Lower leg skin (tissue), 4 donors: Measurements from ENCODE around the gene IQCK. TPM values are rescaled to one million over a fixed set of nuclear protein-coding genes. Genes with fewer than 3 reads are reported as not detected.
"Not testable (repeated sequence)": the region's sequence is repeated elsewhere in the genome, so short reads cannot be mapped to it uniquely, and the experiment has no call there.

Source experiments
- DNase-seq, 2 donors: peaks; one replicate each; pipeline ENCODE4 v3.0.0-alpha.2; 2019; ENCODE audit warnings: low spot score in 2 of 2
- H3K4me3 ChIP-seq: fragments of 200-600 bp; sonication (generic); 2 replicates; pipeline ENCODE4 v1.5.1; 2017; ENCODE audit warnings: mild to moderate bottlenecking, low read depth; ENCODE audit not compliant: poor library complexity, severe bottlenecking
- POLR2A ChIP-seq, 2 donors: fragments of 450-650 bp; IDR thresholded peaks; one replicate each; pipeline ENCODE4 v1.6.1; 2016 to 2017; ENCODE audit warnings: antibody characterized with exemption in 2 of 2, mild to moderate bottlenecking in 1 of 2, moderate library complexity in 1 of 2
- WGBS, 2 donors: methylation state at CpG; one replicate each; pipeline ENCODE4 v1.1.5; 2018; 5-methylcytosine and 5-hydroxymethylcytosine counted together
- intact Hi-C: fragments of 100-400 bp; cut with DNase I; formaldehyde crosslinking; loops from one replicate; pipeline ENCODE4 v1.15.0; 2023; ENCODE audit warnings: low total_unique reads
- total RNA-seq, 4 donors: library from RNA; depleted of rRNA; stranded (reverse); fragments of >200 nt; gene quantifications; one replicate each; pipeline ENCODE4 v1.1.0, GENCODE V29; 2016
- TF ChIP-seq, protein P1 (sequence below), 3 donors: fragments of 450-650 bp; IDR thresholded peaks; one replicate each; pipeline ENCODE4 v1.5.1; 2016; ENCODE audit warnings: antibody characterized with exemption in 3 of 3, mild to moderate bottlenecking in 3 of 3, moderate library complexity in 2 of 3

Gene IQCK, protein sequence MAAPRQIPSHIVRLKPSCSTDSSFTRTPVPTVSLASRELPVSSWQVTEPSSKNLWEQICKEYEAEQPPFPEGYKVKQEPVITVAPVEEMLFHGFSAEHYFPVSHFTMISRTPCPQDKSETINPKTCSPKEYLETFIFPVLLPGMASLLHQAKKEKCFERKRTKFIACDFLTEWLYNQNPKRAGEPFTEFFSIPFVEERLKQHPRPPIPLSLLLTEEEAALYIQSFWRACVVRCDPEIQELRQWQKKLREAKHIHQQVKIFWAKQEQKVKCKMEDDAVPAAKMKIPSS
- total RNA-seq: 10 to 100 TPM in 2 of 4 donors, 1 to 10 TPM in 2; 6.9 to 20.7 (median 10.9) TPM

DNA sequence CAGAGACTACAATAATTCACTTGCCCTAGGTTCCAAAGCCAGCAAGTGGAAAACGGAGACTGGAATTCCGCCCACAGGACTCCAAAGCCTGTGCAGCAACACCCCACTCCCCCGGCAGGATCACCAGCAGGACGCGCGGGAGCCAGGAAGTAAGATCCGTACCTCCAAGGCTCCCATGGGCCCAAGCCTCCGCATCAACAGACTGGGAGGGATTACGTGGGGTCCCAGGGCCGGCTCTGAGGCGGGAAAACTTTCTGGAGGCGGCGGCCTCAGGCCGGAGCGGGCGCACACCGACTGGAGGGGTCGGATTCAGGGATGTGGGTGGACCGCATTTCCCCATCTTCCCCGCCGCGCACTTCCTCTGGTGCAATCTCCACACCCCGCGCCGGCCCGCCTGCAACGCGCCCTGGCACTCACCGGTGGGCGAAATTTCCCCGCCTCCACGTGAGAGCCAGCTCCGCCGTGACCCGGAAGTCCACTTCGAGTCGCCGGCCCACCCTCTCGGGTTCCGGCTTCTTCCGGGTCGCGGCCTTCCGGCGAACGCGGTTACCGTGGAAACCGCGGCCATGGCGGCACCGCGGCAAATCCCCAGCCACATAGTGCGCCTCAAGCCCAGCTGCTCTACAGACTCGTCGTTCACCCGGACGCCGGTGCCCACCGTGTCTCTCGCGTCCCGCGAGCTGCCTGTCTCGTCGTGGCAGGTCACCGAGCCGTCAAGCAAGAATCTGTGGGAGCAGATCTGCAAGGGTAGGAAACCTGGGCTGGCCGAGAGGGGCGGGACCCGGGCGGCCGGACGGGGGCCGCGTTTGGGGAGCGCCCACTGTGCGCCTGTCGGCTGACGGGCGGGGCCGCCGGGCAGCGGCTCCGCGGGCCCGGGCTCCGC is at the start of gene IQCK, which contains the start of gene KNOP1:
Gene IQCK, plus strand, starts transcription at position 531 of the 883 bp plus-strand sequence. Its CDS starts 36 bp downstream, at position 567.
Gene KNOP1, minus strand, starts transcription at position 487 of the 883 bp plus-strand sequence. CDS start 3,192 bp downstream, outside the sequence.
- intact Hi-C loops: no loop called here
- WGBS, 2 donors: 1% methylated on average over 46 to 80 of the region's 88 CpGs
- peak; percentile 85 to 98 for DNase-seq
- TF ChIP-seq, protein P1, sequence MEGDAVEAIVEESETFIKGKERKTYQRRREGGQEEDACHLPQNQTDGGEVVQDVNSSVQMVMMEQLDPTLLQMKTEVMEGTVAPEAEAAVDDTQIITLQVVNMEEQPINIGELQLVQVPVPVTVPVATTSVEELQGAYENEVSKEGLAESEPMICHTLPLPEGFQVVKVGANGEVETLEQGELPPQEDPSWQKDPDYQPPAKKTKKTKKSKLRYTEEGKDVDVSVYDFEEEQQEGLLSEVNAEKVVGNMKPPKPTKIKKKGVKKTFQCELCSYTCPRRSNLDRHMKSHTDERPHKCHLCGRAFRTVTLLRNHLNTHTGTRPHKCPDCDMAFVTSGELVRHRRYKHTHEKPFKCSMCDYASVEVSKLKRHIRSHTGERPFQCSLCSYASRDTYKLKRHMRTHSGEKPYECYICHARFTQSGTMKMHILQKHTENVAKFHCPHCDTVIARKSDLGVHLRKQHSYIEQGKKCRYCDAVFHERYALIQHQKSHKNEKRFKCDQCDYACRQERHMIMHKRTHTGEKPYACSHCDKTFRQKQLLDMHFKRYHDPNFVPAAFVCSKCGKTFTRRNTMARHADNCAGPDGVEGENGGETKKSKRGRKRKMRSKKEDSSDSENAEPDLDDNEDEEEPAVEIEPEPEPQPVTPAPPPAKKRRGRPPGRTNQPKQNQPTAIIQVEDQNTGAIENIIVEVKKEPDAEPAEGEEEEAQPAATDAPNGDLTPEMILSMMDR (IDR thresholded peaks at IDR 0.05): no peak
- no peak for TF ChIP-seq POLR2A (IDR thresholded peaks at IDR 0.05)
- peak within 1 kb of the TSS; percentile 90 for H3K4me3 ChIP-seq

DNA sequence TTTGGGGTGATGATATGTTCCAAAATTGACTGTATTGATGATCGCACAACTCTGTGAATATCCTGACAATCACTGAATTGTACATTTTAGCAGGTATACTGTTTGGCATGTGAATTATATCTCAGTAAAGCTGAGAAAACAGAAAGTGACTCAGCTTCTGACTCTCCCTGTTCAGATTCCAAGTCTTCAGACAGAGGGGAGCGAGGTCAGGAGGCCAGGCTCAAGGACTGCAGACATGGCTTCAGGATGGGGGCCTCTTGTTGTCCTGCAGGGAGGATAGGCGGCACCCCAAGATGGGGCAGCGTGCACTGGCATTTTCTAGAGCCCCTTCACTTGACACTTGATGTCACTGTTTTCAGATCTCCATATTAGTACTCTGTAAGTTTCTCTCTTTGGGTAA is 45.7 kb upstream of the IQCK start:
- intact Hi-C loops: no loop called here
- TF ChIP-seq, protein P1 (IDR thresholded peaks at IDR 0.05): no peak
- no peak for TF ChIP-seq POLR2A (IDR thresholded peaks at IDR 0.05)
- DNase-seq: no peak
- H3K4me3 ChIP-seq: no peak overlapping the region
- 96 to 98% methylated on average over 4 of the region's 4 CpGs for WGBS, 2 donors

DNA sequence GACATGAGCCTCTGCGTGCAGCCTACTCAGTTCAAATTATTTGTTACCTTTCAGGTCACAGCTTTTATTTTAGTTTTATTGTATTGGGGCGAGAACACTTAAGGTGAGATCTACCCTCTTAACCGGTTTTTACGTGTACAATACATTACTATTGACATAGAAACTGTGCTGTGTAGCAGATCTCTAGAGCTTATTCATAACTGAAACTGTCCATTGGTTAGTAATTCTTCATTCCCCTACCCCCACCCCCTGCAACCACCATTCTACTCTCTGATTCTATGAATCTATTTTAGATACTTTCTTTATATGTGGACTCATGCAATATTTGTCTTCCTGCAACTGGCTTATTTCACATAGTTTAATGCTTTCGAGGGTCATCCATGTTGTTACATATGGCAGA is 43.6 kb upstream of the IQCK start:
- DNase-seq: no peak
- H3K4me3 ChIP-seq: no peak overlapping the region
- whole genome bisulfite sequencing, 2 donors: 98 to 99% methylated on average over 5 of the region's 5 CpGs
- intact Hi-C loops: no loop called here
- TF ChIP-seq, protein P1 (IDR thresholded peaks at IDR 0.05): no peak
- TF ChIP-seq POLR2A (IDR thresholded peaks at IDR 0.05): no peak

DNA sequence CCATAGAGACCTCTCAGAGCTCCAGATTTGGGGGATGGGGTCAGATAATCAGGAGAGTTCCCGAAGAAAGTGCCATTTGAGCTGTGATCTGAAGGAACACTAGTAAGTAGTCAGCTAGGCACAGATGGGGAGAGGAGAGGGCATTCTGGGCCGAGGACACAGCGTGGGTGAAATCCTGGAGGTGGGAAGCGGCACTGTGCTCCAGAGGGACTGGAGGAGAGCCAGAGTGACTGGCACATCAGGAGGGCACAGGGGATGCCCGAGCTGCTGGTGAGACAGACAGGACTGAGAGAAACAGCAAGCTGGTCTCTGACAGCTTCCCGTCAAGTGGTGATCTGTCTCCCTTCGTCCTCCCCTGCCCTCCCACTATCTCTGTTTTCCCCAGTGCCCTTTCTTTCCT is 40.7 kb upstream of the IQCK start:
- TF ChIP-seq POLR2A (IDR thresholded peaks at IDR 0.05): no peak
- intact Hi-C loops: no loop called here
- no peak overlapping the region for H3K4me3 ChIP-seq
- 85 to 91% methylated on average over 7 of the region's 7 CpGs for WGBS, 2 donors
- no peak for DNase-seq

DNA sequence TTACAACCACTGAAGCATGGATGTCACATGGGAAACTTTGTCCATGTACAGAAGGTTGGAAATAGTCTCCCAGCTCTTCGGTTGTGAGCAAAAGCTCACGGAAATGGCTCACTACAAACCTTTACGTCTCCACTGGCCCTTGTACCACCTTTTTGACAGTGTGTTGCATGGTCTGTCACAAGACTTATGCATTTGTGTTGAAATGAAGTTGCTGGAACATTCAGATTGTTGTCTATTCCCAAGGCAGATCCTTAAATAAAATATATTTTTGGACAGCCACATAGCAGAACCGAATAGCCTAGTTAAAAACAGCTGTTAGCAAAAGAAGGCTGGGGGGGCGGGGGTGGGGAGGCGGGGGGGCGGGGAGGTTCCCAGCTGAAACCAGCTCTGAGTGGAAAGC is 39.3 kb upstream of the IQCK start:
- no peak overlapping the region for H3K4me3 ChIP-seq
- intact Hi-C loops: no loop called here
- TF ChIP-seq, protein P1 (IDR thresholded peaks at IDR 0.05): no peak
- no peak for TF ChIP-seq POLR2A (IDR thresholded peaks at IDR 0.05)
- no peak for DNase-seq
- 59 to 70% methylated on average over 7 of the region's 7 CpGs for WGBS, 2 donors

DNA sequence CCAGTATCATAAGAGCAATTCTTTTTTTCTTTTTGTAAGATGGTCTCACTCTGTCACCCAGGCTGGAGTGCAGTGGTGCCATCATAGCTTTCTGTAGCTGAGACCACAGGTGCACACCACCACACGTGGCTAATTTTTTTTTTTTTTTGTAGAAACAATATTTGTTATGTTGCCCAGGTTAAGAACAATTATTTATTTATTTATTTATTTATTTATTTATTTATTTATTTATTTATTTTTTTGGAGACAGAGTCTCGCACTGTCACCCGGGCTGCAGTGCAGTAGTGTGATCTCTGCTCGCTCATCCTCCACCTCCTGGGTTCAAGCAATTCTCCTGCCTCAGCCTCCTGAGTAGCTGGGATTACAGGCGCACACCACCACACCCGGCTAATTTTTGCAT is 38.8 kb upstream of the IQCK start:
- DNase-seq, intact Hi-C loops, H3K4me3 ChIP-seq: not testable (repeated sequence)
- WGBS, 2 donors: 87 to 94% methylated on average over 6 of the region's 6 CpGs
